Ishikawa (cell line): ENCODE measurements around the gene IL17D.

Experiments
- CEBPB ChIP-seq: IDR thresholded peaks from 2 replicates; pipeline ENCODE4 v1.6.1; 2012
- CREB1 ChIP-seq: IDR thresholded peaks from 2 replicates; pipeline ENCODE4 v1.6.1; 2012; ENCODE audit warnings: low read depth
- EGR1 ChIP-seq: IDR thresholded peaks from 2 replicates; pipeline ENCODE4 v1.6.1; 2012
- EP300 ChIP-seq: IDR thresholded peaks from 2 replicates; pipeline ENCODE4 v1.6.1; 2012; ENCODE audit warnings: borderline replicate concordance
- FOXM1 ChIP-seq: IDR thresholded peaks from 2 replicates; pipeline ENCODE4 v1.6.1; 2012; ENCODE audit warnings: low read depth, borderline replicate concordance
- MAX ChIP-seq: IDR thresholded peaks from 2 replicates; pipeline ENCODE4 v1.6.1; 2012
- NFIC ChIP-seq: IDR thresholded peaks from 2 replicates; pipeline ENCODE4 v1.6.1; 2012
- RAD21 ChIP-seq: IDR thresholded peaks from 2 replicates; pipeline ENCODE4 v1.6.1; 2012; ENCODE audit warnings: low read depth
- REST ChIP-seq: IDR thresholded peaks from 2 replicates; pipeline ENCODE4 v1.6.1; 2012; ENCODE audit warnings: low read depth, mild to moderate bottlenecking
- TAF1 ChIP-seq: IDR thresholded peaks from 2 replicates; pipeline ENCODE4 v1.6.1; 2012; ENCODE audit warnings: low read depth, mild to moderate bottlenecking
- TCF12 ChIP-seq: IDR thresholded peaks from 2 replicates; pipeline ENCODE4 v1.6.1; 2012; ENCODE audit warnings: low read depth
- TEAD4 ChIP-seq: IDR thresholded peaks from 2 replicates; pipeline ENCODE4 v1.6.1; 2012
- USF1 ChIP-seq: IDR thresholded peaks from 2 replicates; pipeline ENCODE4 v1.6.1; 2012
- YY1 ChIP-seq: IDR thresholded peaks from 2 replicates; pipeline ENCODE4 v1.6.1; 2012; ENCODE audit warnings: low read depth

GRCh38 chr13:20720499-20720898, 17.0 kb downstream of the IL17D start:
- TF ChIP-seq CEBPB (no peak), RAD21 (no peak), EGR1 (no peak), EP300 (no peak), USF1 (no peak), YY1 (no peak), MAX (no peak), FOXM1 (no peak), REST (no peak), TCF12 (no peak), TEAD4 (no peak), CREB1 (no peak), TAF1 (no peak), NFIC (no peak)
